Stimulated activated CD8-positive, alpha-beta memory T cell treated with anti-CD3 and anti-CD28 coated beads, Interleukin-12 subunit alpha, Interleukin-12 subunit beta, amount 100 ng/mL, for 24 hours (primary cell): ENCODE measurements around the gene MCM9.

Experiments
- DNase-seq: peaks from one replicate; pipeline ENCODE4 v3.0.0-alpha.2; 2020; ENCODE audit errors: extremely low read depth

MCM9 gene

DNA sequence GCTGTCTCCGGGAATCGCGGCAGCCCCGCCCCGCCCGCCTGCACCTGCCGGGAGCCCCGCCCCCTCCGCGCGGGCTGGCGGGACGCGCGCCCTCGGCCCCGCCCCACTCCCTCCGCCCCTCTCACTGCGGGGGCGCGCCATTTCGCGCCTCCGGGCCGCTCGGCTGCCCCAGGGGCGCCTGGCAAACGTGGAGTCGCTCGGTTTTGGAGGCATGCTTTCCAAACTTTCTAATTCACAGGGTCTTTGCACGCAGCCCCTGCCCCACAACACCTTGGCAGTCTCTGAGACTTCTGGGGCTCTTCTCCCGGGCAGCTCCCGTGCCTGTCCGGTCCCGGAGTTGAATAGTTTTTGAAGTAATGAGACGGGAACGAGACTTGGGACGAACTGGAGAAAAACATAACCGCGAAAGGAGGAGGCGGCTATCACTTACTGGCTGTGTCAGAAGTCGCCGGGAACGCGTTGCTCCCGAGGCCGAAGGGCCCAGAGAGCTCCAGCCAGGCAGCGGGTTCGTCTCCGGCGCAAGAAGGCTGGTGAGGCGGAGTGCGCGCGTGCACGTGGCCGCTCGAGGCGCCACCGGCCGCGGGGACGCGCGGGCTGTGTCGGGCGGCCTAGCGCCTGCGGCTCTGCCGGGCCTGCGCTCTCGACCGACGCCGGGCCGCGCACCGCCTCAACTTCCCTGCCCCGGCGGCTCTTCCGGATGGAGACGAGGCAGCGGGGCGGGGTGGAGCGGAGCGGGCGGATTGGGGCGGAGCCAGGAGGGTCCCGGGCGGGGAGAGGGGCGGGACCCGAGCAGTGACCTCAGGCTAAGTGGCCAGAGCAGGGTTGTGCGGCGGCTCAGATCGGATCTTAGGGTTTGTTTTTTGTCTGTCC, at the start of gene MCM9:
Gene MCM9, minus strand, starts transcription at position 699 of the 870 bp plus-strand sequence. CDS start 3,436 bp downstream, outside the sequence.
- DNase-seq: peak; percentile 76

DNA sequence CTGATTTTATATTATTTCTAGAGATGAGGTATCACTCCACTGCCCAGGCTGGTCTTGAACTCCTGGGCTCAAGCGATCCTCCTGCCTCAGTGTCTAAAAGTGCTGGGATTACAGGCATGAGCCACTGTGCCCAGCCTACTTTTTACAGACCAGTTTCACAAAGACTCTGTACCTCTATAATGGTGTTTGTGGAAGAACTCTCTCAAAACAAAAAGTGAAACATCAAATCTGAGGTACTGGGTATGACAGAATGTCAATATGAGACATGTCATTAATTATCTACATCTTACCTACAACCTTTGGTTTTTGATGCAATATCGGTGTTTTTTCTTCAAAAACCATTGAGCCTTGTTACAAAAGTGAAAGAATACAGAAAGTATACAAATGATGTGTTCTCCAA, 49.4 kb upstream of the MCM9 start:
- DNase-seq: no peak

DNA sequence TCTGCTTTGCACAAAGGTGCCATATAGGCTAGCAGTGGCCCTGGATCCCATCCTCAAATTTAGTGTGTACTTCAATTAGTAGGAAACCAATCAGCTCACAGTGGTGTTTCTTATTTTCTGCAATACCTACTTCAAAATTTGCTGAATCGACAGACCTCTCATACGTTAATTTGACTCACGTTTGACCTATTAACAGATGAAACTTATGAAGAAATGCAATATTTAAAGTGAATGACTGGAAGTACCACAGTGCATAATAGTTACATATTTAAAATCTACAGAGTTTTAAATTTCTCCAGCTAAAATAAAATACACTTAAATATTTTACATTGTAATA, 47.6 kb upstream of the MCM9 start:
- no peak for DNase-seq

DNA sequence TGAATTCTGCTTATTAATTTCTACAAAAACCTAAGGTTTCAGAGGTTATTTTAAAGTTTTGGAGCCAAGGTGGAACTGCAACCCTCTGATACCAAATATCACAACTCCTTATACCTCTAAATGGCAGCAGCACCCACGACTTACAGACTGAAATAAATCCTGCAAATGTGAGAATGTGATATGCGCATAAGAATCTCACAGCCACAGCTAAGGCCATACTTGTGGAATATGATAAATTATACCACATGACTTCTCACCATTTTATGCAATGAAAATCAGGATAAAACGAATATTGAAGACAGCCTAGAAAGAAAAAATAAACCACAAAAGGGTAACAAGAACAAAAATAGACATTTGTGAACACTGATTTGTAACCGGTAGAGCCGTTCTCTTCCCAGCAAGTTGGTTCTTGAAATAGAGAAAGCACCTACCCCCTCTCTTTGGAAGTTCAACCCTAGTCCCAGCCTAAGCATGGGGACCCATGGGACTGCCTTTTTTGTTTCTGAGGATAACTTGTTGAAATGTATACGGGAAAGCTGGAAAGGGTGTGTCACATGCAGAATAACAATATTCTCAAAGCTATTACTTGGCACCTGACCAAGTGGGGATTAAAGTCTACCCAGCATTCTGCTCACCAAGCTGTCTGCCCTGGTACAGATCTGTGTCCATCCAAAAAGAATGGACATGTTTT, 47.1 kb upstream of the MCM9 start:
- no peak for DNase-seq

DNA sequence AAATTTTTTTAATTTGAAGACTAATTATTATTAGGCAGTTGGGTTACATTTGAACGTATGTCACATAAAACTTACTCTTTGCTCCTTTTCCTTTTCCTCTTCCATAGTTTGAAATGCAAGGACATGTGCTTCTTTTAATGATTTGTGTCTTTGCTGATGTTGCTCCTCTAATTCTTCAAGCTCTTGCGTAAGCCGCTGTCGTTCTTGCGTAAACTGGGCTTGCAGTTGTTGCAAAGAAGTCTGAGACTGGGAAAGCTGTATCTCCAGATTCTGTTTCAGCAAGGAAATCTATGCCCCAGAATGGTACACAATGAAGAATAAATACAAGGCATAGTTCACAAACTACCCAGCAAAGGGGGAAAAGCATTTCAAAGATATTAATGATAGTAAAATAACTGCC, 45.1 kb upstream of the MCM9 start:
- DNase-seq: no peak

DNA sequence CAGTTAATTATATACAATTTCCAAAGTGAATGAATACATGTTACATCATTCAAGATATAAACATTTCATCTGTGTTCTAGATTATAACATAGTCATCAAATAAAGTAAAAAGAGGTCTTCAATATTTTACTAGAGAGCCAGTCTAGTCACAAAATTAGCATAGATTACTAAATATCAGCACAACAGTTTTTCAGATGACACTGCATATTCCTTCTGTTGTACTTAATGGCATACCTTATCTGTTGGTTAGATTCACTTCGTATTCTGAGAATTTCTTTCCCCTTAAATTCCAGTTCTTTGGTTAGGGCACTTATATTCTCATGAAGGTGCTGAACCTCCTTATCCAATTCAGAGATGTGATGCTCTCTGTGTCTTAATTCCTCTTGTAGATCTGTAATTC, 39.8 kb upstream of the MCM9 start:
- no peak for DNase-seq

DNA sequence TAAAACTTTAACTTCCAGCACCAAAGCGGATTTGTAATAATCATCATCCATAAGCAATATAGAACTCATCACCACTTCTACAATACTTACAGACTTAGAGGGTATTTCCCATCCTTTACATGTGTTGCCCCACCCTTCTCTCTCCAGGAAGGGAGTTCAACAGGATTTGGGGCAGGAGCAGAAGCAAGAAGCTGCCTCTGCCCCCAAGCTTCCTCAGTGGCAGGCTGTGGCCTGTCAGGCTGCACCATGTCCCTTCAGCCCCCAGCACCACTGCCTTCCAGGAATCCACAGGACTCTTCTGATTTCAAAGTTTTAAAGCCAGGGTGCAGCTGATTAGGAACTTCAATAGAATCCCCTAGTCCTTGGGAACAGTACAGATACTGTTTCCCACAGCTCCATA, 36.7 kb upstream of the MCM9 start:
- no peak for DNase-seq

DNA sequence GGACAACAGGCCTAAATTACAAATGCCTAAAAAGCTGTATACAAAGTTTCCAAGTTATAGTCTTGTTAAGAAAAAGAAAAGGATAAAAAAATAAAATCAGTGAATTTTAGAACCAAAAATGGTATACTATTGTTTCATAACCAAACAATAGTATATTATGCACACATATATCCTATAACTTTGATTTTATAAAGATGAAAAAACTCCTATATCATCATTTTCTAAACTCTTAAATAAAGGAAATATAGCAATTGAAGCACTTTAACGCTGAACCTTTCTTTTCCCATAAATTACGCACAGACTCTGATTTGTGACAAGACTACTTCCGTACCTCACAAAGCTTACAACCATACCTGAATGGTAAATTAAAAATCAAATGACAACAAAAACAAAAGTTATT, 35.9 kb upstream of the MCM9 start:
- no peak for DNase-seq

DNA sequence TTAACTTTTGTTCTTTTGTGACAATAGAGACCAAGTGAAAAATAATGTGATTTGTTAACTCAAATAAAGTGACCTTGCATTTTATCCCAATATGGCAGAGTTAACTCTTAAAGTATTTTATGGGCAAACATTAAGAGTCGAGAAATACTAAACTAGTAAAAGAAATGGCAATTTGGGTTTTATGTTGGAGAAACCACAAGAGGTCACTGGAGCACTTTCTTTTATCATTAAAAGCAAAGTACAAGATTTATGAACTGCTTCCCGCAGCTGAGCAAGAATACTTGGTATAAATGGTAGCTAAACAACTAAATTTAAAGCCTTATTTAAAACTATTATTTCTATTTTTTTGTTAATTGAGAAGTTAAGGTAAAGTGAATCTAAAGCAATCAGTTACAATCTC, 33.5 kb upstream of the MCM9 start:
- no peak for DNase-seq

DNA sequence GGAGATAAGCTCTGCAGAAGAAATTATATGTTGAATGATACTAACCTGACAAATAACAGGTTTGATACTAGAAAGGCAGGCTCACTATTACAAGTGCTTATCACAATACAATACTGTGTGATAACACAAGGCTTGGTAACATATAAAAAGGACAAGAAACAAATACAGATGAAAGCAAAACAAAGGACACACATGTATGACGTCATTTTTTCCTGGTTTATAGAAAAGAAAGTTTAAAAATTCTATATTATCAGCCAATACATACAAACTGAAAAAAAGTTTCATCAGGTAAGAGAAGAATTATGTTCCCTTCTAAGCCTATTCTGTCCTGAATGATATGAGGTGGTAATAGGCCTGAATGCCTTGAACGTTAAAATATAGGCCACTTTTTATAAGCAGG, 32.3 kb upstream of the MCM9 start:
- no peak for DNase-seq

DNA sequence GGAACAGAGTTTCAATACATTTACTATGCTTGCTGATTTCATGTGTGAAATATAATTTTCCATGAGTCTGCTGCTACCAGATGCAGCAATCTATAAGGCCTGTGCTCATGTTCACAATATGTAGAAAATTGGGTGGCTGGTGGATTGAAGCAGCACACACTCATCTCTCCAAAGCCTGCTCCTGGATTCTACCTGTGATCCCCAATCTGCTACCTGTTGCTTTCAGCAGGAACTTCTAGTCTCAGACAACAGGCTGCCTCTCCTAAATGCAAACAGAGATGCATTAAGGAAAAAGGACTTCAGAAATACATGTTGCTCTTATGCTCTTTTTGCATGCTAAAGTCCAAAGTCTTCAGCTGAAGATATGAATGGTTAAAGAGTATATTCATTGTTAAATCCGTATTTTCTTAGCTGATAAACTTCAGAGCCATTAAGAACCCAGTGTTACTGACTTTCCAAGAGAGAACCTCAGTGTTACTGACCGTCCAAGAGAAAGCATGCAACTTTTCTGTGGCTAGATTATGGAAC, 30.9 kb upstream of the MCM9 start:
- DNase-seq: no peak

DNA sequence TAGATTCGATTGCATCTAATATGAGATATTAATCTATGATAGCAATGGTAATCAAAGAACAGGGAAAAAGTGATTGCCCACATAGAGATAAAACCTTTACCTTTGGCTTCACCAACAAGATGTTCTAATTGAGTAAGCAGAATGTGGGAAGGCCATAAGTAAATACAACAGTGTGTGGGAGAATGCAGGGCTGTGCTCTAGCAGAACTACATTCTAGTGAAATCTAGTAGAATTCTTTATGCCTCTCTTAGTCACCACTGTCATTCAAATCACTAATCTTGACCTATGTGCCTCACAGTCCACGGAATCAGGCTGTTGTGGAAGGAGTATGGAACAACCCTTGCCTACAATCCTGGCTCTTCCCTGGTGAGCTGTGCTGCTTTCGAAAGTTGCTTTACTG, 30.4 kb upstream of the MCM9 start:
- DNase-seq: no peak

DNA sequence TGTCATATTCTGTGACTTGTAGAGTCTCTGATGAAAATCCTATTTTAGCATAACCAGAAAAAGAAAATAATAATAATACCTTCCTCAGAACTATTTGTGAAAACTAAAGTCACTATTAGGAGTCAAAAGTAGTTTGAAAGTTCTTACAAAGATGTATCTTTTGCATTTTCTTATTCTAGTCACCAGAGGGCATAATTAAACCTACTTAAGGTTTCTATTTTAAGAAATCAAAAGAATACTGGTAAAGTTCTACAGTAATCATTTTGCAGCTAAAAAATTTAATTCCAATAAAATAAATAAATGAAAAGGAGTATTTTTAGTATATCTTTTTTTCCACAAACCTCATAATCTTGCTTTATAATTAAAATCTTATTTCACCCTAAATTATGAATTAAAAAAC, 28.0 kb upstream of the MCM9 start:
- DNase-seq: no peak

DNA sequence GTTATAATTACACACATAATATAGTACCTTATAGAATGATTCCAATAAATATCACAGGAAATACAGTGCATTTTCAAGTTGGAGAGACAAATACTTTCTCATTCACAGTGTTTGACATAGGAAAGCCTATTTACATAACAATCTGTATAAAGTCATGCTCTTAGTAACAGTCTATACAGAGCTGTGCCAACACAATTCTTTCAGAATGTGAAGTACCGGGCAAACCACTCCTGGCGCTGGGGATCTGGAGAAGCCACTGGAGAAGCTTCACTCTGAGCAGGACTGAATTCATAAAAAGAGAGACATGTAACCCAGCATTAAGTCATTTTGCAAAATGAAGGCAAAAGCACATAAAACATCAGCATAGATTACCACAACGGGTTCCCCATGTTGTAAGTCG, 24.9 kb upstream of the MCM9 start:
- no peak for DNase-seq

DNA sequence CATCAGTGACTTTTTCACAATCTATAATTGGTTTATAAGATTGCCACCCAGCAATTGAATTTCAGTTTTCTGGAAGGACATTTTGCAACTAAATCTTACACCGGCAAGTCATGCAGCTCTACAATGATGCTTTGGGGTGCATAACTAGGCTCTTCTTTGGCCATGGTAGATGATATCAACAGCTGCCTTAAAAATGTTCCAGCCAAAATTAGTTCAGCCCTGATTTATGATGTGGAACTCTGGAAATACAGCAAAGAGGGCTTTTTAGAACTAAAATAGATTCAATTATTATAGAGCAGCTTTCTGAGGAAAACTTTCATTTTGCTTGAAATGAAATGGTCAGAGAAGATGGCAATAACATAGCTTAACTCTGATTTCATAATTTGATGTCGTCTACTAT, 18.4 kb upstream of the MCM9 start:
- DNase-seq: no peak

DNA sequence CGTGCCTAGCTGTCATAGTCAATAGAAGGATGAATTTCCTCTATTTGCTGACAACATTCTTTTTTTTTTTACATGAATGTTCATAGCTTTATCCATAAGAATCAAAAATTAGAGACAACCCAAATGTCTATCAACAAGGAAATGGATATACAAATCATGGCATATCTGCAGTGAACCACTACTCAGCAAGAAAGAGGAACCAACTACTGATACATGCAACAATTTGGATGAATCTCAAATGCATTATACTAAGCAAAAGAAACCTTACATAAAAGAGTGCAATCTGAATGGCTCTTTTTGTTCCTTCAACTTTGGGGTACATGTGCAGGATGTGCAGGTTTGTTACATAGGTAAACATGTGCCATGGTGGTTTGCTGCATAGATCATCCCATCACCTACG, 17.7 kb upstream of the MCM9 start:
- DNase-seq: no peak

DNA sequence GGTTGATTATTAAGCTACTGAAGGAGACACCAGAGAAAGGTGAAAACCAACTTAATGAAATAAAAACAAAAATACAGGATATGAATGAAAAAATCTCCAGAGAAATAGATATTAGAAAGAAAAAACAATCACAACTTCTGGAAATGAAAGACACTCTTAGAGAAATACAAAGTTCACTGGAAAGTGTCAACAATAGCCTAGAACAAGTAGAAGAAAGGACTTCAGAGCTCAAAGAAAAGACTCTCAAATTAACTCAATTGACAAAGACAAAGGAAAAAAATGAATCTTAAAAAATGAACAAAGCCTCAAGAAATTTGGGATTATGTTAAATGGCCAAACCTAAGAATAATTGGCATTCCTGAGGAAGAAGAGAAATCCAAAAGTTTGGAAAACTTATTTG, 10.3 kb upstream of the MCM9 start:
- DNase-seq: no peak

DNA sequence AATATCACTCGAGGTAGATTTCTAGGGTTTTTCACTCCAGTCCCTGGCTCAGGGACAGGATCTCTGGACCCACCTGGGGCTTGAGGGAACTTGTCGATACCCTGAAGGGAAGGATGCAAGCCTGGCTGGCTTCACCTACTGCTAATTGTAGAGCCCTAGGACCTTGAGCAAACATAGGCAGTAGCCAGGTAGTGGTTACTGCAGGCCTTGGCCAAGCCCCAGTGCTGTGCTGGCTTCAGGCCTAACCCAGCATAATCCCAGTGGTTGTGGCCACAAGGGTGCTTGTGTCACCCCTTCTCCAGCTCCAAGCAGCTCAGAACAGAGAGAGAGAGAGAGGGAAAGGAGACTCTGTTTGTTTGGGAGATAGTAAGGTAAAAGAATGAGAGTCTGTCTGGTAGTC, 5.8 kb upstream of the MCM9 start:
- no peak for DNase-seq

DNA sequence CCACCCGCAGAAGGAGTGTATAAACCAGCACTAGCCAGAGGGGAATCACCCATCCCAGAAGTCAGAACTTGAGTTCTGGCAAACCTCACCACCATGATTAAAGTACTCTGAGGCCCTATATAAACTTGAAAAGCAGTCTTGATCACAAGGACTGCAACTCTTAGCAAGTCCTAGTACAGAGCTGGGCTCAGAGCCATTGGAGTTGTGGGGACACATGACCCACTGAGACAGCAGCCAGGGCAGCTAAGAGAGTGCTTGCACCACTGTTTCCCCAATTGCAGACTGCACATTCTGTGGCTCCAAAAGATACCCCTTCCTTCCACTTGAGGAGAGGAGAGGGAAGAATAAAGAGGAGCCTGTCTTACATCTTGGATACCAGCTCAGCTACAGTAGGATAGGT, 4.7 kb upstream of the MCM9 start:
- DNase-seq: no peak

DNA sequence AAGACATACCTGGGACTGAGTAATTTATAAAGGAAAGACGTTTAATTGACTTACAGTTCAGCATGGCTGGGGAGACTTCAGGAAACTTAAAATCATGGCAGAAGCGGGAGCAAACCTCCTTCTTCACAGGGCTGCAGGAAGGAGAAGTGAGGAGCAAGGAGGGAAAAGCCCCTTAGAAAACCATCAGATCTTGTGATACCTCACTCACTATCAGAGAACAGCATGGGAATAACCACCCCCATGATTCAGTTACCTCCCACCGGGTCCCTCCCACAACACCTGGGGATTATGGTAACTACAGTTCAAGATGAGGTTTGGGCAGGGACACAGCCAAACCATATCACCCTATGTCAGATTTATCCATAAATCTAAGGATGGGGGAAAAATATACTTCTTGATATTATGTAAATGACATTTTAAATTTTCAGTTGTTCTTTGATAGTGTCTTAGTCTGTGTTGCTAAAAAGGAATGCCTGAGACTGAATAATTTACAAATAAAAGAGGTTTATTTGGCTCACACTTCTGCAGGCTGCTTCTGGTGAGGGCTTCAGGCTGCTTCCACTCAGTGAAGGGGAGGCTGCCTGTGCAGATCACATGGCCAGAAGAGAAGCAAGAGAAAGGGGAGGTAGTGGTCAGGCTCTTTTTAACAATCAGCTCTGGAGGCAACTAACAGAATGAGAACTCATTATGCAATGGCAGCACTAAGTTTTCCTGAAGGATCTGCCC, 1.2 kb upstream of the MCM9 start:
- no peak for DNase-seq

DNA sequence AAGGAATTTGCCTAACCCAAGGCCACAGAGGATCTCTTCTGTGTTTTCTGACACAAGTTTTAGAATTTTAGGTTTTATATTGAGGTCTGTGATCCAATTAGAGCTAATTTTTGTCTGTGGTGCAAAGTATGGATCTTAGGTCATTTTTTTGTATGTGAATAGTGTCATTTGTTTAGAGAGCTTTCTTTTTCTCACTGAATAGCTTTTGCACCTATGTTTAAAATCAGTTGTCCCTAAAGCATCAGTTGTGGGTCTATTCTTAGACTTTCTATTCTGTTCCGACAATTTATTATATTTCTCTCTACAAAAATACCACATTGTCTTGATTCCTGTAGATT, 341 bp upstream of the MCM9 start:
- no peak for DNase-seq

DNA sequence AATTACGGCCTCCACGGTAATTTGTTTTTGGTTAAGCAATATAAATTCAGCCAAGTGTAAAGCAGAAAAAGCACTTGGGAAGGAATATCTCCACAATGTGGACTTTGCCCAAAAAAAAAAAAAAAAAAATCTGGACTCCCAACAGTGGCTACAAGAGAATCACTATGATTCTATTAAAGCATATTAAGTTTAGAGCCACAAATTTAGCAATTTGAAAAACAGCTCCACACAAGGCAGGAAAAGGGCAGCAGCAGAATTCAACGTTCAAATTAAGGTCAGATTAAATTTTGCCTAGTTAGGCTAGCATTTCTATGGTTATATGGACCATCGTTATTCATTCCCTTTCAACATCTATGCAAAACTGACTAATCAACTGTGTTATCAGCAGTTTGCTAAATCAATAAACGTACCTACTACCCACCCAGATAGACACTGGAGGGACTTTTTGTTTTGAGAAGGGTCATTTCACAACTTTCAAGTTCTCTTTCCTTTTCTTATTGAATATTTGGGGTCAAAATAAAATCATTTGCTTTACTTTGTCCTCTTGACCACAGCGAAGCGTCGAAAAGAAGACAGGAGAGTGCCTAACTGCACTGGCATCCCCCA, 1.0 kb downstream of the MCM9 start:
- DNase-seq: no peak
